ENCODE data around the gene ADAMTS7. TPM values are rescaled to one million over a fixed set of nuclear protein-coding genes. Genes with fewer than 3 reads are reported as not detected.
A peak's percentile ranks its signal among the peaks of the same experiment; 100 is the strongest.
"Not testable (repeated sequence)": the region's sequence is repeated elsewhere in the genome, so short reads cannot be mapped to it uniquely, and the experiment has no call there.

Gene ADAMTS7
- total RNA-seq, 1 donor from 2014 or later = 19.2 TPM

DNA sequence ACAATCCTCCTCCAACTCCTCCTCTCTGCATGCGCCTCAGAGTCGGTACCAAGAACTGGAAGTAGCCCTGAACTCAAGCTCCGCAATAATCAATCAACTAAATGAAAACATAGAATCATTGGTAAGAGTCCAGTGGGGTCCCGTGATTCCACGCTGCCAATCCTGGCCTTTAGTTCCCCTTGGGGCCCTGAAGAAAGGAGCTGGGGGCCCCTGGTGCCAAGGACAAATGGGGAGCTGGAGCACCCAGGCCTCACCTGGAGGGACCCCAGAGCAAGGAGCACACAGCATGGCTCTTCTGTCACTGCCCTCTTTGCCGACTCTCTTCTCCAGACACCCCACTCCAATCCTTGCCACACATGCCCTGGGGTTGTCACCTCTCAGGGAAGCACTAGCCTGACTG is 80.3 kb downstream of the ADAMTS7 start:
- H3K79me2 ChIP-seq (ENCODE audit: low read depth) = no peaks in the 10 kb centered on the region
- no peaks in the 10 kb centered on the region for H3K9me3 ChIP-seq (ENCODE audit: low read depth)
- no peak for TF ChIP-seq EZH2 (IDR thresholded peaks at IDR 0.05)
- no peak for TF ChIP-seq EZH2phosphoT487 (IDR thresholded peaks at IDR 0.05)
- TF ChIP-seq CTCF (IDR thresholded peaks at IDR 0.05) = no peak
- Mint-ChIP-seq H3K27me3 (ENCODE audit: insufficient read depth, low read depth) (peaks cover 19% of the 10 kb centered on the region), H3K27ac (peak overlapping the region; percentile 24), H3K4me3 (no peak overlapping the region), H3K36me3 (no peaks in the 10 kb centered on the region), H3K9me3 (no peaks in the 10 kb centered on the region), H3K4me1 (peaks cover 23% of the 10 kb centered on the region)
- H3F3A ChIP-seq (ENCODE audit: low read depth) = no peaks in the 10 kb centered on the region
- no peak overlapping the region for H2AFZ ChIP-seq (replicated peaks)
- DNase-seq (ENCODE audit: low spot score) = no peak
- no peaks in the 10 kb centered on the region for H3K36me3 ChIP-seq
- no peaks in the 10 kb centered on the region for H3K27me3 ChIP-seq
- H3K4me2 ChIP-seq = no peak overlapping the region
- no peak overlapping the region for H3K27ac ChIP-seq
- no peak overlapping the region for H3K9ac ChIP-seq
- H3K4me3 ChIP-seq = no peak overlapping the region
- H3K4me1 ChIP-seq = no peaks in the 10 kb centered on the region
- H4K20me1 ChIP-seq (ENCODE audit: low read depth) = no peaks in the 10 kb centered on the region

GRCh38 chr15:78728427-78728826 is 82.8 kb downstream of the ADAMTS7 start:
- not testable (repeated sequence) for H3K27me3 ChIP-seq; H3K4me3 Mint-ChIP-seq; DNase-seq (ENCODE audit: low spot score); H4K20me1 ChIP-seq (ENCODE audit: low read depth); H2AFZ ChIP-seq (replicated peaks); H3K27ac ChIP-seq; H3K9me3 ChIP-seq (ENCODE audit: low read depth); H3K4me2 ChIP-seq; H3K27ac Mint-ChIP-seq; H3K79me2 ChIP-seq (ENCODE audit: low read depth); H3K9me3 Mint-ChIP-seq; H3F3A ChIP-seq (ENCODE audit: low read depth); H3K9ac ChIP-seq; H3K36me3 ChIP-seq; H3K36me3 Mint-ChIP-seq; H3K4me3 ChIP-seq; H3K4me1 ChIP-seq
- Mint-ChIP-seq H3K4me1 (peaks cover 15% of the 10 kb centered on the region), H3K27me3 (ENCODE audit: insufficient read depth, low read depth) (peaks cover 15% of the 10 kb centered on the region)

GRCh38 chr15:78727561-78727960 is 83.7 kb downstream of the ADAMTS7 start:
- H3K9me3 ChIP-seq (ENCODE audit: low read depth) = no peaks in the 10 kb centered on the region
- Mint-ChIP-seq H3K4me3 (no peak overlapping the region), H3K27ac (no peak overlapping the region), H3K27me3 (ENCODE audit: insufficient read depth, low read depth) (peaks cover 15% of the 10 kb centered on the region), H3K36me3 (no peaks in the 10 kb centered on the region), H3K9me3 (no peaks in the 10 kb centered on the region), H3K4me1 (peaks cover 15% of the 10 kb centered on the region)
- no peaks in the 10 kb centered on the region for H3K4me1 ChIP-seq
- H3F3A ChIP-seq (ENCODE audit: low read depth) = no peaks in the 10 kb centered on the region
- H4K20me1 ChIP-seq (ENCODE audit: low read depth) = no peaks in the 10 kb centered on the region
- no peak for TF ChIP-seq EZH2 (IDR thresholded peaks at IDR 0.05)
- TF ChIP-seq CTCF (IDR thresholded peaks at IDR 0.05) = no peak
- no peak for TF ChIP-seq EZH2phosphoT487 (IDR thresholded peaks at IDR 0.05)
- H3K9ac ChIP-seq = no peak overlapping the region
- no peaks in the 10 kb centered on the region for H3K27me3 ChIP-seq
- no peak overlapping the region for H3K27ac ChIP-seq
- H3K4me2 ChIP-seq = no peak overlapping the region
- H2AFZ ChIP-seq (replicated peaks) = no peak overlapping the region
- no peaks in the 10 kb centered on the region for H3K79me2 ChIP-seq (ENCODE audit: low read depth)
- no peaks in the 10 kb centered on the region for H3K36me3 ChIP-seq
- H3K4me3 ChIP-seq = no peak overlapping the region
- DNase-seq (ENCODE audit: low spot score) = peak; percentile 15

DNA sequence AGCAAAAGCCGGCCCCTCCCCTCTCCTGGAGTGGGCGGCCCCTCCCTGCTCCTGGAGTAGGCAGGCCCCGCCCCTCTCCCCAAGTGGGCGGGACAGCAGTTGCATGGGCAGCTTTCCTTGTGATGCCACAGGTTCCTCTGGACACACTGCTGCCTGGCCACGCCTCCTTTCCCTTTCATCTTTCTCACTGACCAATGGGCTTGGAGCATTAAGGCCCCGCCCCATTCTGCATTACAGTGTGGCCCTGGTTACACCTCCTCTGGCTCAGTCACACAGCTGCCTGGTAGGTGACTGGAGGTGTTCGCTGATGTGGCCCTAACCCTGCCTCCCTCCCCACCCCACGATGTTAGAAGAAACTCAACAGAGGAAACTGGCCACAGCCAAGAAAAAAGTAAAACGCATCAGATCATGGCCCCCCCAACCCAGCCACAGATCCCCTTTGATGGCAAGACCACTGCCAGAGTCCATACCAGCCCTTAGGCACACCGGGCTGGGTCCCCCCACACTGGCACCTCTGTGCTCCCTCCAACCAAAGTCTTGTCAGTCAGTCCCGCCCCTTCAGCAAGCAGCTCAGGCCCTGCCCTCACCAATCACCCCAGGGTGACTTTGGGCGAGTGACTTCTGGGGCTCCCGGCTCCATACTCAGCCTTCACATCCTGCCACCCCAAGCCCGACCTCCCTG is 84.3 kb downstream of the ADAMTS7 start:
- Histone ChIP-seq H3K27ac (no peak overlapping the region), H3K79me2 (ENCODE audit: low read depth) (no peaks in the 10 kb centered on the region), H3F3A (ENCODE audit: low read depth) (no peaks in the 10 kb centered on the region), H3K4me2 (no peak overlapping the region), H3K4me1 (no peaks in the 10 kb centered on the region), H3K4me3 (no peak overlapping the region), H3K9me3 (ENCODE audit: low read depth) (no peaks in the 10 kb centered on the region), H4K20me1 (ENCODE audit: low read depth) (no peaks in the 10 kb centered on the region), H3K36me3 (no peaks in the 10 kb centered on the region), H3K9ac (no peak overlapping the region), H3K27me3 (no peaks in the 10 kb centered on the region), H2AFZ (replicated peaks) (no peak overlapping the region)
- no peak overlapping the region for H3K27ac Mint-ChIP-seq
- peaks cover 2% of the 10 kb centered on the region for H3K9me3 Mint-ChIP-seq
- peaks cover 17% of the 10 kb centered on the region for H3K27me3 Mint-ChIP-seq (ENCODE audit: insufficient read depth, low read depth)
- no peaks in the 10 kb centered on the region for H3K36me3 Mint-ChIP-seq
- TF ChIP-seq EZH2phosphoT487 (IDR thresholded peaks at IDR 0.05) = no peak
- no peak for TF ChIP-seq EZH2 (IDR thresholded peaks at IDR 0.05)
- TF ChIP-seq CTCF (IDR thresholded peaks at IDR 0.05) = no peak
- no peak overlapping the region for H3K4me3 Mint-ChIP-seq
- peaks cover 15% of the 10 kb centered on the region for H3K4me1 Mint-ChIP-seq
- DNase-seq (ENCODE audit: low spot score) = peak; percentile 62

GRCh38 chr15:78719819-78720450 is 91.3 kb downstream of the ADAMTS7 start:
- not testable (repeated sequence) for H3K27ac Mint-ChIP-seq; H4K20me1 ChIP-seq (ENCODE audit: low read depth); H3K9me3 Mint-ChIP-seq; H3K27me3 ChIP-seq; H3K4me3 Mint-ChIP-seq; H3K4me2 ChIP-seq; H3K27me3 Mint-ChIP-seq (ENCODE audit: insufficient read depth, low read depth); H3K36me3 ChIP-seq; H3K36me3 Mint-ChIP-seq; H3K4me1 ChIP-seq; H3F3A ChIP-seq (ENCODE audit: low read depth); H3K4me1 Mint-ChIP-seq; H3K4me3 ChIP-seq; H3K9me3 ChIP-seq (ENCODE audit: low read depth); H3K79me2 ChIP-seq (ENCODE audit: low read depth); H2AFZ ChIP-seq (replicated peaks); H3K9ac ChIP-seq; H3K27ac ChIP-seq
- DNase-seq (ENCODE audit: low spot score) = peak; percentile 18
